Measurements from ENCODE around the gene JAG2. TPM values are rescaled to one million over a fixed set of nuclear protein-coding genes. Genes with fewer than 3 reads are reported as not detected.
A peak's percentile ranks its signal among the peaks of the same experiment; 100 is the strongest.

Gene JAG2
- total RNA-seq, 4 donors from 2014 or later, result 7.5 to 33.0 (median 11.2) TPM

DNA sequence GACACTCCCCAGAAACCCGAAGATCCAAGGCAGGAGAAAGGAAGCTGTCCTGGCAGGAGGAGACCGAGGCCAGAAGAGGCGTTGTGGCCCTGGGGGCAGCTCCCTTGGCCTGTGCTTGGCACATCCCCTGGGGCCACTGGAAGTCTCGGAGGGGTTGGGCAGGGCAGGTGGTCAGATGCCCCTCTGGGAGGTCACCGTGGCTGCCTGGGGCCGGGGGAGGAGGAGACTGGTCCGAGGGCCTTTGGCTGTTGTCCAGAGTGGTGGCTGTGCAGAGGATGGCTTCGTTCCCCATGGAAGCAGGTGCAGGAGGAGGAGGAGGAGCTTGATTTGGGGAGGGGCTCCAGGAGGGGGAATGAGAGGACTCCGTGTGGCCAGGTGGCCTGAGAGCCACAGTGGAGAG lies 15.9 kb upstream of the JAG2 start:
- Histone ChIP-seq H3K4me3 (no peak overlapping the region), H3K27me3 (no peaks in the 10 kb centered on the region), H3K9me3 (peaks cover 0 to 5% (median 0%) of the 10 kb centered on the region in 4 donors), H3K4me1 (peaks cover 4 to 28% (median 6%) of the 10 kb centered on the region in 4 donors), H3K27ac (no peak overlapping the region), H3K36me3 (no peaks in the 10 kb centered on the region)
- no peak for TF ChIP-seq POLR2A (IDR thresholded peaks at IDR 0.05)
- TF ChIP-seq, protein P1, sequence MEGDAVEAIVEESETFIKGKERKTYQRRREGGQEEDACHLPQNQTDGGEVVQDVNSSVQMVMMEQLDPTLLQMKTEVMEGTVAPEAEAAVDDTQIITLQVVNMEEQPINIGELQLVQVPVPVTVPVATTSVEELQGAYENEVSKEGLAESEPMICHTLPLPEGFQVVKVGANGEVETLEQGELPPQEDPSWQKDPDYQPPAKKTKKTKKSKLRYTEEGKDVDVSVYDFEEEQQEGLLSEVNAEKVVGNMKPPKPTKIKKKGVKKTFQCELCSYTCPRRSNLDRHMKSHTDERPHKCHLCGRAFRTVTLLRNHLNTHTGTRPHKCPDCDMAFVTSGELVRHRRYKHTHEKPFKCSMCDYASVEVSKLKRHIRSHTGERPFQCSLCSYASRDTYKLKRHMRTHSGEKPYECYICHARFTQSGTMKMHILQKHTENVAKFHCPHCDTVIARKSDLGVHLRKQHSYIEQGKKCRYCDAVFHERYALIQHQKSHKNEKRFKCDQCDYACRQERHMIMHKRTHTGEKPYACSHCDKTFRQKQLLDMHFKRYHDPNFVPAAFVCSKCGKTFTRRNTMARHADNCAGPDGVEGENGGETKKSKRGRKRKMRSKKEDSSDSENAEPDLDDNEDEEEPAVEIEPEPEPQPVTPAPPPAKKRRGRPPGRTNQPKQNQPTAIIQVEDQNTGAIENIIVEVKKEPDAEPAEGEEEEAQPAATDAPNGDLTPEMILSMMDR (IDR thresholded peaks at IDR 0.05), result no peak
- no peak for DNase-seq

DNA sequence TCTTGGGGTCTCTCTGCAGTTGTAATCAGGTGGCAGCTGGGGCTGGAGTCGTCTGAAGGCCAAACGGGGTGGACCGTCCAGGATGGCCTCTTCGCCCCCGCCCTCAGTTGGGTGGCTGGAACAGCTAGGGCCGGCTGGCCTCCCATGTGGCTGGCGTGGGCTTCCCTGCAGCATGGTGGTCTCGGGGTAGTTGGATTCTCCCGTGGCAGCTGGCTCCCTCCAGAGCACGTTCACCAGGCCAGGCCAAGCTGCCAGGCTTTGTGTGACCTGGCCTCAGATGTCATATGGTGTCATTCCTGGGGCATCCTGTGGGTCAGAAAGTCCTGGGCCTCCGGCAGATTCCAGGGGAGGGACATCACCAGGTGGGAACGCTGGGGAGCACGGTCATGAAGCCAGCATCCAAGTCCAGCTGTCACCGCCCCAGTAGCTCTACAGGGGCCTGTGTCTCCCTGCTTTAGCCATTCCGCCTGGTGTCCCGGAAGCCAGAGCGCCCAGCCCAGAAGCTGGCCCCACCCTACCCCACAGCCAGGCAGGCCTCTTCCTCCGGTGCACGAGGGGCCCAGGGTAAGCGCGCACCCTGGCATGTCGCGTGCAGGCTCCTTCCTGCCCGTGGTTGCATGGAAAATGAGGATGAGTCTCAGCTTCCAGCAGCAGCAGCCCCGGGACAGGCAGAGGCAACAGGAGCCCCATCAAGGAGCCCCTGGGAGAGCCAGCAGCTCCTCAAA lies 13.9 kb upstream of the JAG2 start:
- Histone ChIP-seq H3K4me1 (peaks cover 4 to 29% (median 6%) of the 10 kb centered on the region in 4 donors), H3K27ac (no peak overlapping the region), H3K27me3 (no peaks in the 10 kb centered on the region), H3K36me3 (no peaks in the 10 kb centered on the region), H3K4me3 (no peak overlapping the region), H3K9me3 (no peaks in the 10 kb centered on the region)
- DNase-seq, result no peak
- no peak for TF ChIP-seq POLR2A (IDR thresholded peaks at IDR 0.05)
- TF ChIP-seq, protein P1 (IDR thresholded peaks at IDR 0.05), result no peak

DNA sequence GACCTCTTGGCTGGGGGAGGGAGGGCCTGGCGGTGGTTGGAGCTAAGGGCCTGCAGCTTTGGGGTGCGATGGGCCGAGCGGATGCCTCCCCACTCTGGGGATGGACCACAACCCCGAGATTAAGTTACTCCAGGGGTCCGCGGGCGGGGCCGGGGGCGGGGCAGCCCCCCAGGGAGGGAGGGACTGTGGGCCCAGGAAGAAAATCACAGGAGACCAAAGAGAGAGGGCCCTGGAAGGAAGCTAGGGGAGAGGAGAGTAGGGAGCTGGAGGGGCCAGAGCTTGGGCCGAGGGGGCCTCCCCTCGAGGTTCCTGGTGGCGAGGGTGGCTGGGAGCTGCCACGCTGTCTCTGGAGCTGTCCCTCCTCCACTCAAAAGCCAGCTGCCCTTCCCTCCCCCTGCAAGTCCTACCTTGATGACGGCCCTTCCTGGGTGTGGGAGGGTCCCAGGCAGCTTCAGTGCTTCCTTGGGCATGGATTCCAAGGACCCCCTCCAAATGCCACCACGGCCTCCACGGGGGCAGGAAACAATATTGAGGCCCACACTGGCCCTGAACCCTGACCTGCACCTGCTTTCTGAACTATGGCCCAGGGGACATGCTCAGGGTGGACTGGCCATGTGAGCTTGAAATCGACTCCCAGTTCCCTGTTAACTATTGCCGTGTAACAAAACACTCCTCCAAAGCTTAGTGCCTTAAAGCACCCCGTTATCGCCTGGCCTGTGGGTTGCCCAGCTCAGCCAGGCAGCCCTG lies 13.1 kb upstream of the JAG2 start:
- H3K9me3 ChIP-seq, result no peaks in the 10 kb centered on the region
- DNase-seq, result no peak
- peaks cover 4 to 29% (median 6%) of the 10 kb centered on the region in 4 donors for H3K4me1 ChIP-seq
- TF ChIP-seq, protein P1 (IDR thresholded peaks at IDR 0.05), result no peak
- H3K4me3 ChIP-seq, result peak overlapping the region; percentile 48 to 91 (median 75)
- H3K36me3 ChIP-seq, result no peaks in the 10 kb centered on the region
- peak overlapping the region in 2 of 4 donors; percentile 75 to 89 for H3K27ac ChIP-seq
- no peaks in the 10 kb centered on the region for H3K27me3 ChIP-seq

DNA sequence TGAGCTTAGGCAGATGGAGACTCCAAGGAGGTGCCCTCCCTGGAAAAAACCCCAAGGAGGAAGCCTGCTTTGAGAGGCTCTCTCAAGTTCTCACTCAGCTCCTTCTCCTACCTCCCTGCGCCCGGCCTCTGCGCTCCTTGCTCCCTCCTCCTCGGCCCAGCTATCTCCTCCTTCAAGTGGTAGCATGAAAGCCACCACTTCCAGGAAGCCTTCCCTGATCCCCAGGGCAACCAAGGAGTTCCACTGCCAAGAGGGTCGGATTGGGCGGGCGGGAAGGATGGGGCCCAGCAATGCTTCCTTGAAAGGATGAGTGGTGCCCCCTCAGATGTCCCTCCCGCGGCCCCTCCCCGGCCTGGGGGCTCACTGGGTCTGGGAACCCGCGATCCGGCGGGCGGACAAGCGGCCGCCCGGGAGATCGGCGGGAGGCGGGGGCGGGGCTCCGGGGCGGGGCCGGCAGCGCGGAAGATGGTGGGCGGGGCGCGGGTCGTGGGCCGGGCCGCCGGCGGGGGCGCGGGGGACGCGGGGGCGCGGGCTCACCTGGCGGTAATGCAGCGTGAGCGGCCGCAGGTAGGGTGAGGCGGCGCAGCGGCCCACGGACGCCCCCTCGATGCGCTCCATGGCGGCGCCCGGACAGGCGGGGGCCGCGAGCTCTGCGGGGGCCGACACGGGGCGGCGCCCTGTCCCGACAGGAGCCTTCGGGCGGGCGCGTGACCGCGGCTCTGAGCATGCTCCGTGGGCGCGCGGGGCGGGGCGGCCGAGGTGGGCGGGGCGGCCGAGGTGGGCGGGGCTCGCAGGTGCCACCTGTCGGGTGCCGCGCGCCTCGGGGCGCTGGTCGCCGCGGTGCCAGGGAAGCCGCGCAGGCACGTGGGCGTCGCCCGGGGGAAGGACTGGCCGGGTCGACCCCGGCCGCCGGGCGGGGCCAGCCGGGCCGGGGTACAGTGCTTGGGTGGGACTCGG lies 12.3 kb upstream of the JAG2 start, which contains the start of gene NUDT14:
Gene NUDT14 (minus strand): TSS at position 721 of the 957 bp plus-strand sequence. CDS start 103 bp downstream, at position 618.
- DNase-seq, result peak; percentile 87 to 97 (median 95)
- no peaks in the 10 kb centered on the region for H3K27me3 ChIP-seq
- peak within 1 kb of the TSS in 3 of 4 donors; percentile 54 to 89 (median 75) for H3K27ac ChIP-seq
- H3K4me3 ChIP-seq, result peak within 1 kb of the TSS; percentile 48 to 91 (median 75)
- H3K9me3 ChIP-seq, result no peaks in the 10 kb centered on the region
- H3K4me1 ChIP-seq, result peaks cover 4 to 29% (median 6%) of the 10 kb centered on the region in 4 donors
- TF ChIP-seq POLR2A (IDR thresholded peaks at IDR 0.05), result peak in 1 of 2 donors; percentile 18
- TF ChIP-seq, protein P1 (IDR thresholded peaks at IDR 0.05), result peak in 1 of 6 experiments; percentile 25
- no peaks in the 10 kb centered on the region for H3K36me3 ChIP-seq

DNA sequence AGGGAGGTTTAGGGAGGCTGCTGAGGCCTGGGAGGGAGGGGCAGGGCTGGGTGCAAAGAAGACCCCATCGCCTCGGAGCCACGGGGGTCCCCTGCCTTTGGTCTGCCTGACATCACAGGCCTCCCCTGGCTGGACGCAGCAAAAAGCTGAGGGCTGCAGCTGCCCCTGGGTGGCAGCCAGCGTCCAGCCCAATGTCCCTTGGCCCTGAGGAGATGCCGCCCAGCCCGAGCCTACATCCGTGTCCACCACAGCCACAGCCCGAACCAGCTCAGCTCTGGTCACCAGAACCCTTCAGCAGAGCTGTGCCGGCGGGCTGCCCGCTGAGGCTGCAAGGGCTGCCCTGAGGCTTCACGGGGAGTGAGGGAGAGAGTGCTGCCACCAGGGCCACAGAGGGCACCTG lies 10.6 kb upstream of the JAG2 start:
- no peak overlapping the region for H3K4me3 ChIP-seq
- no peaks in the 10 kb centered on the region for H3K9me3 ChIP-seq
- TF ChIP-seq, protein P1 (IDR thresholded peaks at IDR 0.05), result no peak
- TF ChIP-seq POLR2A (IDR thresholded peaks at IDR 0.05), result no peak
- no peaks in the 10 kb centered on the region for H3K27me3 ChIP-seq
- H3K4me1 ChIP-seq, result peaks cover 4 to 32% (median 13%) of the 10 kb centered on the region in 4 donors
- no peaks in the 10 kb centered on the region for H3K36me3 ChIP-seq
- no peak for DNase-seq
- no peak overlapping the region for H3K27ac ChIP-seq
